Liver (tissue), 9 donors: ENCODE results near the gene GVQW3. TPM values are rescaled to one million over a fixed set of nuclear protein-coding genes. Genes with fewer than 3 reads are reported as not detected.
A peak's percentile ranks its signal among the peaks of the same experiment; 100 is the strongest.

Source experiments
- DNase-seq: peaks from one replicate; pipeline ENCODE4 v3.0.0-alpha.2; 2017; ENCODE audit warnings: low spot score
- H3K27ac ChIP-seq, 2 donors: one replicate each; pipeline ENCODE4 v1.7.0; 2013; ENCODE audit warnings: inconsistent platforms in 2 of 2, low read length in 2 of 2, control low read depth in 1 of 2, low read depth in 1 of 2, mild to moderate bottlenecking in 1 of 2
- H3K27me3 ChIP-seq, 4 donors: one replicate each; pipeline versions ENCODE4 v1.6.1 to v1.7.0; 2013; ENCODE audit warnings: low read length in 3 of 4, inconsistent platforms in 1 of 4, mild to moderate bottlenecking in 1 of 4, moderate library complexity in 1 of 4; ENCODE audit not compliant: control insufficient read depth in 4 of 4, insufficient read depth in 4 of 4
- H3K36me3 ChIP-seq, 4 donors: one replicate each; pipeline versions ENCODE4 v1.6.1 to v1.7.0; 2013; ENCODE audit warnings: low read length in 3 of 4, mild to moderate bottlenecking in 3 of 4, low read depth in 1 of 4, moderate library complexity in 1 of 4; ENCODE audit not compliant: control insufficient read depth in 4 of 4, insufficient read depth in 3 of 4
- H3K4me1 ChIP-seq, 4 donors: one replicate each; pipeline versions ENCODE4 v1.6.1 to v1.7.0; 2013; ENCODE audit warnings: low read length in 3 of 4, mild to moderate bottlenecking in 3 of 4, moderate library complexity in 1 of 4; ENCODE audit not compliant: control insufficient read depth in 4 of 4, insufficient read depth in 4 of 4
- H3K4me3 ChIP-seq, 3 donors: one replicate each; pipeline versions ENCODE4 v1.6.1 to v1.7.0; 2013; ENCODE audit warnings: low read length in 3 of 3, control low read depth in 1 of 3, low read depth in 1 of 3, mild to moderate bottlenecking in 1 of 3
- H3K9ac ChIP-seq, 2 donors: one replicate each; pipeline ENCODE4 v1.7.0; 2013; ENCODE audit warnings: low read length in 2 of 2, mild to moderate bottlenecking in 2 of 2, moderate library complexity in 2 of 2, control low read depth in 1 of 2, low read depth in 1 of 2
- H3K9me3 ChIP-seq, 4 donors: one replicate each; pipeline versions ENCODE4 v1.6.1 to v1.7.0; 2013; ENCODE audit warnings: low read length in 3 of 4; ENCODE audit not compliant: control insufficient read depth in 4 of 4
- CTCF ChIP-seq: fragments of 150-350 bp; IDR thresholded peaks from 2 replicates; pipeline ENCODE4 v1.5.1; 2017; ENCODE audit warnings: improper control_type of control experiment, low read depth, low read length; ENCODE audit not compliant: missing input control
- FOXA1 ChIP-seq: IDR thresholded peaks from 2 replicates; pipeline ENCODE4 v1.6.1; 2016; ENCODE audit warnings: antibody characterized with exemption
- FOXA2 ChIP-seq: IDR thresholded peaks from 2 replicates; pipeline ENCODE4 v1.6.1; 2016; ENCODE audit warnings: antibody characterized with exemption
- GABPA ChIP-seq, 2 donors: IDR thresholded peaks in 1 of 2; conservative IDR thresholded peaks in 1 of 2; 2 replicates each; pipeline ENCODE4 v1.6.1; 2016; ENCODE audit warnings: antibody characterized with exemption in 2 of 2, mild to moderate bottlenecking in 1 of 2, moderate library complexity in 1 of 2
- HNF4A ChIP-seq, 2 donors: conservative IDR thresholded peaks; 2 replicates each; pipeline ENCODE4 v1.6.1; 2016; ENCODE audit warnings: antibody characterized with exemption in 2 of 2, mild to moderate bottlenecking in 2 of 2
- HNF4G ChIP-seq: IDR thresholded peaks from 2 replicates; pipeline ENCODE4 v1.6.1; 2016; ENCODE audit warnings: antibody characterized with exemption
- JUND ChIP-seq, 2 donors: IDR thresholded peaks; 2 replicates each; pipeline ENCODE4 v1.6.1; 2016; ENCODE audit warnings: antibody characterized with exemption in 2 of 2
- MAX ChIP-seq: IDR thresholded peaks from 2 replicates; pipeline ENCODE4 v1.6.1; 2016; ENCODE audit warnings: antibody characterized with exemption
- RAD21 ChIP-seq, 2 donors: IDR thresholded peaks; 2 replicates each; pipeline ENCODE4 v1.6.1; 2016; ENCODE audit warnings: antibody characterized with exemption in 2 of 2, mild to moderate bottlenecking in 2 of 2
- RXRA ChIP-seq, 2 donors: IDR thresholded peaks; 2 replicates each; pipeline ENCODE4 v1.6.1; 2017 to 2018; ENCODE audit warnings: antibody characterized with exemption in 2 of 2, mild to moderate bottlenecking in 1 of 2
- SP1 ChIP-seq: IDR thresholded peaks from 2 replicates; pipeline ENCODE4 v1.6.1; 2018; ENCODE audit warnings: antibody characterized with exemption, mild to moderate bottlenecking
- TAF1 ChIP-seq: conservative IDR thresholded peaks from 2 replicates; pipeline ENCODE4 v1.6.1; 2016; ENCODE audit warnings: antibody characterized with exemption, mild to moderate bottlenecking
- ZBTB33 ChIP-seq: IDR thresholded peaks from 2 replicates; pipeline ENCODE4 v1.6.1; 2016; ENCODE audit warnings: antibody characterized with exemption
- WGBS: extraction: QIAGEN DNeasy Blood & Tissue Kit; methylation state at CpG from one replicate; pipeline ENCODE4 v1.1.7; 2013; 5-methylcytosine and 5-hydroxymethylcytosine counted together
- polyA plus RNA-seq, 2 donors: library from polyadenylated mRNA; stranded (reverse) in 1 of 2; unstranded in 1 of 2; fragments of 200-250 nt in 1 of 2; fragments of >200 nt in 1 of 2; fragmentation: Nextera tagmentation in 1 of 2; extraction: Ambion mirVana in 1 of 2; gene quantifications; one replicate each; pipeline versions ENCODE4 v1.2.1 to v1.2.3, GENCODE V29; 2013 to 2015
- total RNA-seq, 2 donors: library from RNA; depleted of rRNA; stranded (reverse); fragments of >200 nt; gene quantifications; one replicate each; pipeline ENCODE4 v1.2.3, GENCODE V29; 2014
- TF ChIP-seq, protein P1 (sequence below): IDR thresholded peaks from 2 replicates; pipeline ENCODE4 v1.6.1; 2016; ENCODE audit warnings: antibody characterized with exemption
- donor health status: healthy.
- donor health status: healthy.
- donor health status: healthy.
- donor health status: healthy.
- donor health status: healthy.

The GVQW3 gene
- total and polyA plus RNA-seq, 4 donors = 0.18 to 1.3 (median 0.65) TPM

DNA sequence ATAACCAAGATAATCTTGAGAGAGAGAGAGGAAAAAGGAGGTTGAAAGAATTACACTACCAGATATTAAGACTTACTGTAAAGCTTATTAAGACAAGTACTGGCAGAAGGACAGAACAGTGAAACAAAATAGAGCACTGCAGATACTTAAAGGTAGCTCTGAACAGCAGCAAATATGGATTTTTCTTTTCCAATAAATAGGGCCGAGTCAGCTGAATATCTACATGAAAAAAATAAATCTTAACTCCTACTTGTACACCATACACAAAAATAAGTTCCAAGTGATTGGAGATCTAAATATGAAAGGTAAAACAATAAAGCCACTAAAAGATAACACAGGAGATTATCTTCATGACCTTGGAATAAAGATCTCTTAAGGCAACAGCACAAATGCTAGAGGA is 12.6 kb upstream of the GVQW3 start:
- H3K27me3 ChIP-seq = no peaks in the 10 kb centered on the region
- no peak for DNase-seq
- no peak overlapping the region for H3K9ac ChIP-seq
- no peak for TF ChIP-seq GABPA (IDR thresholded peaks at IDR 0.05 in 1 of 2, conservative IDR thresholded peaks at IDR 0.05 in 1 of 2)
- TF ChIP-seq TAF1 = no peak
- TF ChIP-seq RXRA (IDR thresholded peaks at IDR 0.05) = no peak
- no peak for TF ChIP-seq JUND (IDR thresholded peaks at IDR 0.05)
- TF ChIP-seq FOXA2 = no peak
- no peak for TF ChIP-seq RAD21 (IDR thresholded peaks at IDR 0.05)
- no peak for TF ChIP-seq ZBTB33
- TF ChIP-seq CTCF = no peak
- TF ChIP-seq SP1 = no peak
- no peak for TF ChIP-seq HNF4A (conservative IDR thresholded peaks at IDR 0.05)
- no peak for TF ChIP-seq MAX
- TF ChIP-seq, protein P1, sequence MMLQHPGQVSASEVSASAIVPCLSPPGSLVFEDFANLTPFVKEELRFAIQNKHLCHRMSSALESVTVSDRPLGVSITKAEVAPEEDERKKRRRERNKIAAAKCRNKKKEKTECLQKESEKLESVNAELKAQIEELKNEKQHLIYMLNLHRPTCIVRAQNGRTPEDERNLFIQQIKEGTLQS = no peak
- 75% methylated on average over 1 of the region's 1 CpG for WGBS
- no peak overlapping the region for H3K4me3 ChIP-seq
- H3K27ac ChIP-seq = no peak overlapping the region
- H3K36me3 ChIP-seq = peaks cover 0 to 3% (median 0%) of the 10 kb centered on the region in 4 donors
- peaks cover 0 to 4% (median 1%) of the 10 kb centered on the region in 4 donors for H3K4me1 ChIP-seq
- H3K9me3 ChIP-seq = no peaks in the 10 kb centered on the region

DNA sequence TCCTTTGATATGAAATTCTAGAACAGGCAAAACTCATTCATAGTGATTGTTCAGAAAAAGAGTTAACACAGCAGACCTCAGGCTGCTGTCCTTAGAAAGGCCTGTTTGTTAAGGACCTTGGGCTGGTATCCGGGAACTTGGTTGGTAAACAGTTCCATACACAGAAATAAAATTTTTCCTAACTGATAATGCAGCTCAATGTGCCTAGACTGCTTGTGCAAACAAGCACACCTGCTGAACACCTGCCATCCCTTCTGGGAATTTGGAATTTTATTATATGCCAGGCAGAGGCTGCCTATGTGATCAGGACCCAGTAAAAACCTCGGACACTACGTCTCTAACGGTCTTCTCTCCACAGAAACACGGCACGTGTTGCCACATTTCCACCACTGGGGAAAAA is 11.7 kb upstream of the GVQW3 start:
- Histone ChIP-seq H3K36me3 (peaks cover 0 to 1% (median 0%) of the 10 kb centered on the region in 4 donors), H3K4me3 (no peak overlapping the region), H3K4me1 (peaks cover 0 to 4% (median 1%) of the 10 kb centered on the region in 4 donors), H3K27me3 (no peaks in the 10 kb centered on the region), H3K9ac (peak overlapping the region in 1 of 2 donors; percentile 16), H3K27ac (no peak overlapping the region), H3K9me3 (no peaks in the 10 kb centered on the region)
- TF ChIP-seq HNF4G (no peak), FOXA1 (no peak), ZBTB33 (no peak), RXRA (IDR thresholded peaks at IDR 0.05) (no peak)
- TF ChIP-seq, protein P1 = no peak
- WGBS = 86% methylated on average over 6 of the region's 6 CpGs
- DNase-seq = no peak
